HL-60 (cell line): ENCODE results near the gene CREBBP.

Experiments
- CTCF ChIP-seq: IDR thresholded peaks from one replicate; pipeline ENCODE4 v1.5.1; 2011; ENCODE audit warnings: low read length, control low read depth, inconsistent platforms; ENCODE audit not compliant: insufficient read depth
- POLR2AphosphoS5 ChIP-seq: IDR thresholded peaks from 2 replicates; pipeline ENCODE4 v1.6.1; 2012; ENCODE audit warnings: low read depth
- SPI1 ChIP-seq: IDR thresholded peaks from 2 replicates; pipeline ENCODE4 v1.6.1; 2012; ENCODE audit warnings: low read depth, mild to moderate bottlenecking, borderline replicate concordance
- TF ChIP-seq, protein P1 (sequence below): IDR thresholded peaks from 2 replicates; pipeline ENCODE4 v1.6.1; 2012; ENCODE audit warnings: low read depth; ENCODE audit not compliant: insufficient replicate concordance

DNA sequence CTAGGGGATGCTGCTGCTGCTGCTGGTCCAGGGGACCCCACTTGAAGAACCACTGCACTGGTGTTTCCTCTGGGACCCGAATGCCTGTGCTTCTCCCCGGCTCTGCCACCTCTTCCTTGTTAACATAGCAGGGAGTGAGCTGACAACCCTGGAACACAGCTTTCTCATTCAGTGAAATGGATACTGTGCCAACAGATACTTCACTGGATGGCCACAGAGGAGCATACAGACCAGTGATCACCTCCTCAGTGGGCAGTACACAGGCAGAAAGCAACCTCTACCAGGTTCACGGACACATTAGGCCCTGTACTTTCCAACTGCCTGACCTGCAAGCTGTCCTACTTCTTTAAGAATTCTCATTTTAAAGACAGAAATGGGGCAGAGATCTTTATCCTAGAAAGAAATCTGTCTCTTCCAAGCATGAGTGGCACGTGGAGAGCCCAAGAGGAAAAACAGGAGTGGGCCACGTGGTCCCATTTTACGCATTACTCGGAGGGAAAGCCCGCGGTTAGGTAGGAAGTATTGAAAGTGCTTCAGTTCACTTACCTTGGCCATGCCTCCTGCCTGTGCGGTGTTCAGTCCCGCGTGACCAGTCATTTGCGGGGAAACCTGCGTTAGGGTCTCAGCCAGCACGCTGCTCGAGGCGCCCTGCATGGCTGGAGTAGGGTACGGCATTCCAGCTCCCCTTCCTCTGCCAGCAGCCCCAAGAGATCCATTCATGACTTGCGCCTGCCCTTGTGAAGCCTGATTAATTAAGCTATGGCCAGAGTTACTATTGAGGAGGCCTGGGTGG is 30.6 kb downstream of the CREBBP start:
- TF ChIP-seq CTCF (no peak), POLR2AphosphoS5 (no peak), SPI1 (no peak)
- TF ChIP-seq, protein P1, sequence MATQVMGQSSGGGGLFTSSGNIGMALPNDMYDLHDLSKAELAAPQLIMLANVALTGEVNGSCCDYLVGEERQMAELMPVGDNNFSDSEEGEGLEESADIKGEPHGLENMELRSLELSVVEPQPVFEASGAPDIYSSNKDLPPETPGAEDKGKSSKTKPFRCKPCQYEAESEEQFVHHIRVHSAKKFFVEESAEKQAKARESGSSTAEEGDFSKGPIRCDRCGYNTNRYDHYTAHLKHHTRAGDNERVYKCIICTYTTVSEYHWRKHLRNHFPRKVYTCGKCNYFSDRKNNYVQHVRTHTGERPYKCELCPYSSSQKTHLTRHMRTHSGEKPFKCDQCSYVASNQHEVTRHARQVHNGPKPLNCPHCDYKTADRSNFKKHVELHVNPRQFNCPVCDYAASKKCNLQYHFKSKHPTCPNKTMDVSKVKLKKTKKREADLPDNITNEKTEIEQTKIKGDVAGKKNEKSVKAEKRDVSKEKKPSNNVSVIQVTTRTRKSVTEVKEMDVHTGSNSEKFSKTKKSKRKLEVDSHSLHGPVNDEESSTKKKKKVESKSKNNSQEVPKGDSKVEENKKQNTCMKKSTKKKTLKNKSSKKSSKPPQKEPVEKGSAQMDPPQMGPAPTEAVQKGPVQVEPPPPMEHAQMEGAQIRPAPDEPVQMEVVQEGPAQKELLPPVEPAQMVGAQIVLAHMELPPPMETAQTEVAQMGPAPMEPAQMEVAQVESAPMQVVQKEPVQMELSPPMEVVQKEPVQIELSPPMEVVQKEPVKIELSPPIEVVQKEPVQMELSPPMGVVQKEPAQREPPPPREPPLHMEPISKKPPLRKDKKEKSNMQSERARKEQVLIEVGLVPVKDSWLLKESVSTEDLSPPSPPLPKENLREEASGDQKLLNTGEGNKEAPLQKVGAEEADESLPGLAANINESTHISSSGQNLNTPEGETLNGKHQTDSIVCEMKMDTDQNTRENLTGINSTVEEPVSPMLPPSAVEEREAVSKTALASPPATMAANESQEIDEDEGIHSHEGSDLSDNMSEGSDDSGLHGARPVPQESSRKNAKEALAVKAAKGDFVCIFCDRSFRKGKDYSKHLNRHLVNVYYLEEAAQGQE, result no peak
